ENCODE data around the gene LY6G6C. TPM values are rescaled to one million over a fixed set of nuclear protein-coding genes. Genes with fewer than 3 reads are reported as not detected.

Gene LY6G6C
- total and polyA plus RNA-seq, 10 of the 15 experiments (the other 5 are each of a cell fraction or from before 2014, with no cell fraction given) = not detected

- SMC1A ChIA-PET (ENCODE audit: uncharacterized antibody, unreplicated experiment) = interaction anchor here (0.9 to 3.9 kb wide), 6 partner anchors 9 to 101 kb away, joined by 3 to 41 read pairs (median 4); partner anchors contain the start of gene LSM2
- in situ Hi-C loops (cut with MboI) = no loop called here
- CTCF ChIA-PET = interaction anchor here (0.9 to 15.8 kb wide), 8 partner anchors 16 to 221 kb away, joined by 3 to 208 read pairs (median 4); partner anchors contain the start of genes HSPA1B and LSM2
- POLR2A ChIA-PET = interaction anchor here (0.6 to 9.7 kb wide), 7 partner anchors 26 to 614 kb away, joined by 3 to 158 read pairs (median 3); partner anchors contain the start of genes HSPA1B and LY6G6F
- Histone ChIP-seq H3K27ac (ENCODE audit: control insufficient read depth, insufficient read depth) (no peak overlapping the region), H4K20me1 (ENCODE audit: control insufficient read depth, insufficient read depth) (0 out of 2 replicates have a peak, but pooled peaks cover 4% of the 10 kb centered on the region), H3K79me2 (ENCODE audit: control insufficient read depth, insufficient read depth, low read length) (peaks cover 40% of the 10 kb centered on the region), H3K4me2 (ENCODE audit: control insufficient read depth, insufficient read depth) (no peak overlapping the region), H3K4me3 (no peak overlapping the region), H3K36me3 (ENCODE audit: control insufficient read depth in 2 of 2, insufficient read depth in 2 of 2, low read length in 1 of 2) (peaks cover 6 to 15% of the 10 kb centered on the region in 2 experiments; a peak in 3 of 4 replicates), H2AFZ (ENCODE audit: control insufficient read depth, low read depth, low read length) (no peak overlapping the region), H3K27me3 (replicated peaks in 1 of 2; ENCODE audit: control insufficient read depth in 2 of 2, insufficient read depth in 2 of 2, low read length in 1 of 2) (no peaks in the 10 kb centered on the region), H3K4me1 (ENCODE audit: control insufficient read depth, insufficient read depth, low read length) (peaks cover 35% of the 10 kb centered on the region), H3K9me3 (replicated peaks; ENCODE audit: control insufficient read depth, insufficient read depth, low read length) (no peaks in the 10 kb centered on the region), H3K9ac (ENCODE audit: control insufficient read depth, insufficient read depth, low read length) (no peak overlapping the region)
- FAIRE-seq (no peak), DNase-seq (ENCODE audit: low read depth, low spot score) (no peak), ATAC-seq (no peak)
- TF ChIP-seq NKRF (conservative IDR thresholded peaks at IDR 0.05) = no peak
- no peak for TF ChIP-seq RAD21 (IDR thresholded peaks at IDR 0.05; ENCODE audit: insufficient read depth, low read depth, low read length)
- TF ChIP-seq ATF7 (IDR thresholded peaks at IDR 0.05; ENCODE audit: low read depth) = no peak
- TF ChIP-seq CREB1 (IDR thresholded peaks at IDR 0.05; ENCODE audit: low read depth) = no peak
- TF ChIP-seq EZH2 (IDR thresholded peaks at IDR 0.05; ENCODE audit: borderline replicate concordance, control insufficient read depth, low read depth, low read length) = no peak
- no peak for TF ChIP-seq ZBTB40 (IDR thresholded peaks at IDR 0.05; ENCODE audit: borderline replicate concordance)
- no peak for TF ChIP-seq ZBTB11 (CRISPR knock-in tag; IDR thresholded peaks at IDR 0.05)
- TF ChIP-seq PKNOX1 (IDR thresholded peaks at IDR 0.05) = no peak
- no peak for TF ChIP-seq CBFB (IDR thresholded peaks at IDR 0.05; ENCODE audit: low read depth)
- no peak for TF ChIP-seq RB1 (IDR thresholded peaks at IDR 0.05; ENCODE audit: borderline replicate concordance)
- TF ChIP-seq IKZF1 (conservative IDR thresholded peaks at IDR 0.05) = no peak
- intact Hi-C loops (cut with micrococcal nuclease; ENCODE audit: unreplicated experiment) = loop anchor here (5.0 kb wide), 1 partner anchor 50 kb away; the partner anchor contains the start of gene LY6G5C
- RAD21 ChIA-PET (ENCODE audit: unreplicated experiment) = interaction anchor here (1.7 to 2.5 kb wide), 2 partner anchors 29 to 38 kb away, joined by 4 to 9 read pairs; partner anchors contain the start of gene ABHD16A
- no TSS peak for BruUV-seq (replicated peaks)
- 54% methylated on average over 3 of the region's 3 CpGs for WGBS (ENCODE audit: insufficient coverage, insufficient replicate concordance, low lambda C conversion rate, missing lambda C conversion rate)
These were observed 10.5 kb upstream of the LY6G6C start for GRCh38 chr6:31732029-31732428.

Data from GM12878 (cell line).